ENCODE data around the gene ADAM8.
"Not testable (repeated sequence)": the region's sequence is repeated elsewhere in the genome, so short reads cannot be mapped to it uniquely, and the experiment has no call there.

Gene ADAM8

GRCh38 chr10:133229265-133230043 is 47.2 kb downstream of the ADAM8 start:
- no peak for DNase-seq

GRCh38 chr10:133227256-133227655 is 49.4 kb downstream of the ADAM8 start:
- DNase-seq: no peak

GRCh38 chr10:133226251-133226808 is 50.3 kb downstream of the ADAM8 start:
- DNase-seq: no peak

GRCh38 chr10:133225707-133226191 is 50.9 kb downstream of the ADAM8 start:
- no peak for DNase-seq

GRCh38 chr10:133224756-133225372 is 51.8 kb downstream of the ADAM8 start:
- no peak for DNase-seq

- DNase-seq: no peak
Measured at GRCh38 chr10:133224076-133224475, 52.6 kb downstream of the ADAM8 start.

GRCh38 chr10:133221756-133222155 is 54.9 kb downstream of the ADAM8 start:
- not testable (repeated sequence) for DNase-seq

GRCh38 chr10:133221331-133221730 is 55.3 kb downstream of the ADAM8 start:
- no peak for DNase-seq

GRCh38 chr10:133219782-133220181 is 56.9 kb downstream of the ADAM8 start:
- no peak for DNase-seq

GRCh38 chr10:133218891-133219290 is 57.8 kb downstream of the ADAM8 start:
- DNase-seq: no peak

GRCh38 chr10:133217800-133218589 is 58.7 kb downstream of the ADAM8 start:
- no peak for DNase-seq

- DNase-seq: no peak
Measured at GRCh38 chr10:133216776-133217175, 59.9 kb downstream of the ADAM8 start.

GRCh38 chr10:133215586-133215985 is 61.1 kb downstream of the ADAM8 start:
- DNase-seq: no peak

GRCh38 chr10:133214468-133215410 is 61.9 kb downstream of the ADAM8 start:
- no peak for DNase-seq

- DNase-seq: no peak
Measured at GRCh38 chr10:133213641-133214467, 62.8 kb downstream of the ADAM8 start.

GRCh38 chr10:133212853-133213494 is 63.7 kb downstream of the ADAM8 start:
- DNase-seq: no peak

Measured in central memory CD4-positive, alpha-beta T cell (primary cell).